ENCODE measurements around the gene NCAM1. TPM values are rescaled to one million over a fixed set of nuclear protein-coding genes. Genes with fewer than 3 reads are reported as not detected.

The NCAM1 gene
- total and polyA plus RNA-seq, 9 donors, result 87.0 to 220 (median 114) TPM

DNA sequence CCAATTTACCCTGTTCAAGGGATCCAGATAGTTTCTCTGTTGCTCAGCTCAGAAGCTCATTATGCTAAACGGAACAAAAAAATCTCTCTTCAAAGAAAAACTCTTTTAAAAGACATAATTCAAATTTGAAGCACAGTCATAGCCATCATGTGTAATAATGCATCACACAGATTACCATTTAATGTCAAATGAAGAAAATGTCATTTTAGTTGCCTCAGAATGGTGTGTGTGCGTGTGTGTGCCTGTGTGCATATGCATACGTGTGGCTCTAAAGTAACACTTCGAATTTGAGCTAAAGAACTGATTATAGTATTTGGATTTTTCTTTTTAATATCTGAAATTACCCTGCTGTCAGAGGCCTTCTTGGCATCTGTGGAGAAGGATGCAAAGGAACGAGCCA lies 363.0 kb downstream of the NCAM1 start:
- H3K4me3 ChIP-seq (ENCODE audit: low read length), result no peak overlapping the region
- no peaks in the 10 kb centered on the region for H3K9me3 ChIP-seq (replicated peaks; ENCODE audit: control insufficient read depth, low read depth, low read length)
- WGBS (ENCODE audit: insufficient coverage), result 95% methylated on average over 3 of the region's 5 CpGs
- H3K4me1 ChIP-seq (ENCODE audit: control insufficient read depth, insufficient read depth, low read length), result no peaks in the 10 kb centered on the region
- H3K36me3 ChIP-seq (ENCODE audit: control insufficient read depth, insufficient read depth, low read length), result peaks cover 17% of the 10 kb centered on the region
- H3K27me3 ChIP-seq (ENCODE audit: control insufficient read depth, insufficient read depth, low read length), result no peaks in the 10 kb centered on the region
- H3K27ac ChIP-seq (ENCODE audit: low read length), result no peak overlapping the region
- DNase-seq, result no peak
